Activated CD8-positive, alpha-beta memory T cell treated with anti-CD3 and anti-CD28 coated beads, Interleukin-2, amount 10 ng/mL, durations not matched to agents 7 days and 5 days (primary cell): Measurements from ENCODE around the gene NSFL1C. TPM values are rescaled to one million over a fixed set of nuclear protein-coding genes. Genes with fewer than 3 reads are reported as not detected.

Experiments
- ATAC-seq: fragments of 150-1000 bp; cut with Tn5 transposase; one replicate; pipeline ENCODE4 v1.10.0; 2021; ENCODE audit warnings: moderate library complexity
- CTCF ChIA-PET: fragments of 350-600 bp; sonication (Branson Sonifier 250); formaldehyde crosslinking; loops from one replicate; lab custom pipeline; 2021; ENCODE audit warnings: antibody characterized with exemption; lab: Charles Lee
- DNase-seq: peaks from one replicate; pipeline ENCODE4 v3.0.0-alpha.2; 2020
- H3K27ac Mint-ChIP-seq: one replicate; pipeline ENCODE4 v1.8.0; 2021; ENCODE audit warnings: mild to moderate bottlenecking, mixed read lengths
- H3K27me3 Mint-ChIP-seq: one replicate; pipeline ENCODE4 v1.8.0; 2021; ENCODE audit warnings: mixed read lengths
- H3K36me3 Mint-ChIP-seq: one replicate; pipeline ENCODE4 v1.8.0; 2021; ENCODE audit warnings: mild to moderate bottlenecking, mixed read lengths
- H3K4me1 Mint-ChIP-seq: one replicate; pipeline ENCODE4 v1.8.0; 2021; ENCODE audit warnings: mixed read lengths
- H3K4me3 Mint-ChIP-seq: one replicate; pipeline ENCODE4 v1.8.0; 2021; ENCODE audit warnings: mild to moderate bottlenecking, moderate library complexity, mixed read lengths
- H3K9me3 Mint-ChIP-seq: one replicate; pipeline ENCODE4 v1.8.0; 2022; ENCODE audit warnings: low read depth, mixed read lengths
- total RNA-seq, 2 experiments: library from RNA; stranded (reverse); gene quantifications; one replicate each; pipeline ENCODE4 v1.2.3, GENCODE V29; 2021

Gene NSFL1C
- total RNA-seq, 2 experiments from 2014 or later = 55.6 to 65.0 TPM

- no peak overlapping the region for H3K27ac Mint-ChIP-seq
- H3K27me3 Mint-ChIP-seq = peaks cover 12% of the 10 kb centered on the region
- no peak overlapping the region for H3K4me3 Mint-ChIP-seq
- H3K9me3 Mint-ChIP-seq = no peaks in the 10 kb centered on the region
- CTCF ChIA-PET = interaction anchor here (2.0 kb wide), 1 partner anchor 302 kb away, joined by 6 read pairs; no protein-coding TSS in a partner anchor
- H3K4me1 Mint-ChIP-seq = no peaks in the 10 kb centered on the region
- H3K36me3 Mint-ChIP-seq = no peaks in the 10 kb centered on the region
- ATAC-seq (no peak), DNase-seq (no peak)
Measured at GRCh38 chr20:1474817-1475603, 8.4 kb upstream of the NSFL1C start.

- ATAC-seq (no peak), DNase-seq (no peak)
- Mint-ChIP-seq H3K4me1 (no peaks in the 10 kb centered on the region), H3K27me3 (peaks cover 11% of the 10 kb centered on the region), H3K36me3 (no peaks in the 10 kb centered on the region), H3K27ac (no peak overlapping the region), H3K9me3 (no peaks in the 10 kb centered on the region), H3K4me3 (no peak overlapping the region)
- CTCF ChIA-PET = interaction anchor here (1.3 to 2.0 kb wide), 2 partner anchors 29 to 303 kb away, joined by 4 to 6 read pairs; no protein-coding TSS in a partner anchor
Measured at GRCh38 chr20:1474325-1474724, 7.7 kb upstream of the NSFL1C start.

DNA sequence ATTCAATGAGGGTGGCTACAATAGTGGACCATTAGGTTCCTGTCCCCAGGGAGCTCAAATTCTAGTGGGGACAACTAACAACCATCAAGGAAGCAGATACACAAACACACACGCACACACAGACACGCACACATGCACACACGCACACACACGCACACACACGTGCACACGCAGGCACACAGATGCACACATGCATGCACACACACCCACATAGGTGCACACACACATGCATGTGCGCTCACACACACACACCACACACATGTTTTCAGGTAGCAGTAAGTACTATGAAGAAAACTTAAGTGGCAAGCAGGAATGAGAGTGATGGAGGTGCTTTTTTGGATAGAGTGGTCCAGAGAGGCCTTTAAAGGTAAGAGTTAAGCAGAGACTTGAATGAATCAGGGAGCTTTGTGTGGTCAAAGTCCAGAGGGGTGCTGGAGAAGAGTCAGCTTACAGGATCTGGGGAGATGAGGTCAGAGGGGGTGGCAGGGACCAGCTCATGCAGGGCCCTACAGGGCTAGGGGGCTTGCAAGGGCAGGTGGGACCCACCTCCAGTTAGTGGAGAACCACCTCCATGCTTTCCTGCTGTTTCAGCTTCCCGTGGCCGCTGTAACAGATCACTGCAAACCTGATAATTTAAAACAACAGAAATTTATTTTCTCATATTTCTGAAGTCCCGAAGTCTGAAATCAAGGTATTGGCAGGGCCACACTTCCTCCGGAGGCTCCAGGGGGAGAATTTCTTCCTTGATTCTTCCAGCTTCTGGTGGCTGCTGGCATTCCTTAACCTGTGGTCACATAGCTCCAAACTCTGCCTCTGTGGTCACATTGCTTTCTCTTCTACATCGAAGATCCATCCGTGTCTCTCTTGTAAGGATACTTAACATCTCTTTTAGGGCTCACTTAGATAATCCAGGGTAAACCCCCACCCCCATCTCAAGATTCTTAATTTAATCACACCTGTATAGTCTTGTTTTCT lies 6.9 kb upstream of the NSFL1C start:
- no peak overlapping the region for H3K27ac Mint-ChIP-seq
- no peaks in the 10 kb centered on the region for H3K4me1 Mint-ChIP-seq
- no peaks in the 10 kb centered on the region for H3K9me3 Mint-ChIP-seq
- H3K27me3 Mint-ChIP-seq = peaks cover 12% of the 10 kb centered on the region
- ATAC-seq (no peak), DNase-seq (no peak)
- H3K36me3 Mint-ChIP-seq = no peaks in the 10 kb centered on the region
- CTCF ChIA-PET = interaction anchor here (1.3 to 2.0 kb wide), 3 partner anchors 30 to 328 kb away, joined by 3 to 6 read pairs (median 4); no protein-coding TSS in a partner anchor
- no peak overlapping the region for H3K4me3 Mint-ChIP-seq

GRCh38 chr20:1472556-1473245 lies 6.1 kb upstream of the NSFL1C start:
- ATAC-seq = no peak
- peaks cover 16% of the 10 kb centered on the region for H3K27me3 Mint-ChIP-seq
- CTCF ChIA-PET = interaction anchor here (1.3 kb wide), 2 partner anchors 31 to 329 kb away, joined by 3 to 4 read pairs; no protein-coding TSS in a partner anchor

DNA sequence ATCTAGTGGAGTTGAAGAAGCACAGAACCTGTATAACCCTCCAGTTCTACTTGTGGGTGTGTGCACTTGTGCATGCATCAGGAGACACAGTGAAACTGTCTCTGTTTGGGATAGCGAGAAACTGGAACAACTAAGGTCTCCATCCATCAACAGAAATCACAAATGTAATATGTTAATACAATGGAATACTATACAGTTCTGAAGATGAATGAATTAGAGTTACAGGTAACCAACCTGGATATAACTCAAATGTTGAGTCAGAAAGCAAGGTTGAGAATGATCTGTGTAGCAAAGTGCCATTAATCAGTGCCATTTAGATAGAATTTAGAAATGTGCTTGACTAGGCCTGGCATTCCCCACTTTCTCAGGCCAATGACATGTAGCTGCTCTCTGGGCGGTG lies 4.6 kb upstream of the NSFL1C start:
- CTCF ChIA-PET = interaction anchor here (1.2 kb wide), 1 partner anchor 17 kb away, joined by 3 read pairs; no protein-coding TSS in a partner anchor
- DNase-seq (peak; percentile 2), ATAC-seq (no peak)
- Mint-ChIP-seq H3K4me1 (peaks cover 9% of the 10 kb centered on the region), H3K36me3 (no peaks in the 10 kb centered on the region), H3K27ac (no peak overlapping the region), H3K4me3 (no peak overlapping the region), H3K9me3 (no peaks in the 10 kb centered on the region), H3K27me3 (peaks cover 19% of the 10 kb centered on the region)

More at GRCh38 chr20:1472556-1473245, 6.1 kb upstream of the NSFL1C start:
- H3K4me3 Mint-ChIP-seq = no peak overlapping the region
- no peaks in the 10 kb centered on the region for H3K36me3 Mint-ChIP-seq
- no peak overlapping the region for H3K27ac Mint-ChIP-seq
- peaks cover under 1% of the 10 kb centered on the region for H3K4me1 Mint-ChIP-seq
- no peak for DNase-seq
- no peaks in the 10 kb centered on the region for H3K9me3 Mint-ChIP-seq

DNA sequence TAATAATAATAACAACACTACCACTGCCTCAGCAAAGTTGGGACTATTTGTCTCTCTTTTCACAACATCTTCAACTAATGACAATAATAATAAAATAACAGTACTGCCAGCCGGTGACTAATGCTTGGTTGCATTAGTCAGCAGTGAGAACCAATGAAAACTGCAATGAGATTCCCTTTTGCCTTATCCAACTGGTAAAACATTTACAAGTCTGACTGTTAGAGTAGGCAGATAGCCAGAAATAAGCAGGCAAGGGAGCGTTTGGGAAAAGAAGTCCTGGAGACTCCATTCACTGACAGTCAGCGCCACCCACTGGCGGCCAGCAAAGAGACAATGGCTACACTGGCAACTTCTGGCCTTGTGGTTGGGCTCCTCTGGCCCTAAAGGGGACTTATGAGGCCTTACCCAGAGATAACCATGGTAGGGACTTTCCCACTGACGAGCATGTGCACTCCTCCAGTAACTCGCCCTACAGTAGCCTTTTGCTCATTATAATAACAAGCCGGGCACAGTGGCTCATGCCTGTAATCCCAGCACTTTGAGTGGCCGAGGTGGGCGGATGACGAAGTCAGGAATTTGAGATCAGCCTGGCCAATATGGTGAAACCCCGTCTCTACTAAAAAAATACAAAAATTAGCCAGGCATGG lies 3.4 kb upstream of the NSFL1C start:
- H3K27me3 Mint-ChIP-seq = peaks cover 19% of the 10 kb centered on the region
- H3K27ac Mint-ChIP-seq = no peak overlapping the region
- ATAC-seq = no peak
- peaks cover 19% of the 10 kb centered on the region for H3K4me1 Mint-ChIP-seq
- H3K9me3 Mint-ChIP-seq = no peaks in the 10 kb centered on the region
- DNase-seq = peak; percentile 47
- CTCF ChIA-PET = interaction anchor here (0.7 to 5.2 kb wide), 2 partner anchors 11 to 33 kb away, joined by 3 to 21 read pairs; no protein-coding TSS in a partner anchor
- no peak overlapping the region for H3K4me3 Mint-ChIP-seq
- peaks cover 2% of the 10 kb centered on the region for H3K36me3 Mint-ChIP-seq

DNA sequence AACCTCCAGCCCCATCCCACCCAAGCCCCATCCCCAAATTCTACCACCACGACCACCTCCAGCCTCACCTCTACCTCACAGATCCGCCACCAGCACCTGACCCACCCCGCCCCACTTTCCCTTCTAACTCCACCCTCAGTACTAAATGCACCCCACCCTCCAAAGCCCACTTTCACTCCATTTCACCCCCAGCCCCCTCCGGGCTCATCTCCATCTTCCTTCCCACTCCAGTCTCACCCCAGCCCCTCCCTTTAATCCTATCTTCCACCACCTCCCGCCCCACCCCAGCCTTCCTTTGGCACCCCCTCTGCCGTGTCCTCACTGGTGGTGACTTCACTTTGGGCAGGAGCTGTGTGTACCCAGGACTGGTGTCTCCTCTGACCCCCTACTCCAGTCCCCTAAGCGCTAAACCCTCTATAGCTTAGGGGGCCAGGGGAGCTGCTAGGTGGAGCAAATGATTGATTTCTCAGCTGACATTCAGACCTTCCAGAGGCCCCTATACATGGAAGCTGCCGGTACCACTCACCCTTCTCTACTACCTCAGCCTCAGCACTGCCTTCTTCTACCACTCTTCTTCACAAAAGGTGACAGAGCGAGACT lies 2.8 kb upstream of the NSFL1C start:
- CTCF ChIA-PET = interaction anchor here (0.7 to 5.2 kb wide), 3 partner anchors 11 to 34 kb away, joined by 3 to 21 read pairs (median 4); no protein-coding TSS in a partner anchor
- DNase-seq = peak; percentile 30
- H3K27me3 Mint-ChIP-seq = peaks cover 19% of the 10 kb centered on the region
- no peak overlapping the region for H3K27ac Mint-ChIP-seq
- no peak for ATAC-seq
- H3K4me3 Mint-ChIP-seq = no peak overlapping the region
- H3K9me3 Mint-ChIP-seq = no peaks in the 10 kb centered on the region
- H3K4me1 Mint-ChIP-seq = peaks cover 25% of the 10 kb centered on the region
- H3K36me3 Mint-ChIP-seq = peaks cover 2% of the 10 kb centered on the region

DNA sequence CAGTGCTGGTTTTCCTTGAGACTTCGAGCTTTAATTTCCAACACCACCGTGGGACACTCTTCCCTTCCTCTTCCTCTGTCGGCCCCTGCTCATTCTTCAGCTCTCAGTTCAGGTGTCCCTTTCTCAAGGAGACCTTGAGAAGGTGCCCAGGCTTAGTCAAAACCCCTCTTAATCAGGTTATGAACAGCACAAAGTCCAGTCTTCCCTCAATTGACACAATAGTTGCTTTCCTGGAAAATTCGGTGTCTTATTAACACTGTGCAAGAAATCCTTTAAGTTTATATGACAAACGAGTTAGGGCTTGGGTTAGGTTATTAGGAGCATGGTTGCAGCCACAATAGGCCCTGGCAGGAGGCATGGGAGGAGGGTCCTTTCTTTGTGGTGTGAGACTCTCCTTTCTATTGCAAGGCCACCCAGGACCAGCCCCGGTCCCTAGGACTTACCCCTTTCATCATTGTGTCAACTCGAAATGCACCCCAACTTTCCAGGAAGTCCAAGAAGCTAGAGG lies 1.5 kb upstream of the NSFL1C start:
- Mint-ChIP-seq H3K4me1 (peaks cover 37% of the 10 kb centered on the region), H3K27me3 (peaks cover 19% of the 10 kb centered on the region), H3K4me3 (no peak overlapping the region), H3K36me3 (peaks cover 2% of the 10 kb centered on the region), H3K27ac (no peak overlapping the region), H3K9me3 (no peaks in the 10 kb centered on the region)
- ATAC-seq = no peak
- CTCF ChIA-PET = interaction anchor here (1.3 to 5.2 kb wide), 17 partner anchors 9 to 313 kb away, joined by 3 to 24 read pairs (median 4); partner anchors contain the start of gene FKBP1A
- peak; percentile 31 for DNase-seq

- peaks cover 16% of the 10 kb centered on the region for H3K27me3 Mint-ChIP-seq
- H3K9me3 Mint-ChIP-seq = no peaks in the 10 kb centered on the region
- ATAC-seq (no peak), DNase-seq (peak; percentile 41)
- H3K27ac Mint-ChIP-seq = peak overlapping the region; percentile 37
- H3K36me3 Mint-ChIP-seq = peaks cover 4% of the 10 kb centered on the region
- CTCF ChIA-PET = interaction anchor here (0.5 to 5.2 kb wide), 29 partner anchors 9 to 1692 kb away, joined by 3 to 24 read pairs (median 4); partner anchors contain the start of genes FASTKD5, FKBP1A, SNPH and UBOX5
- H3K4me1 Mint-ChIP-seq = peaks cover 39% of the 10 kb centered on the region
- H3K4me3 Mint-ChIP-seq = peak overlapping the region; percentile 79
Measured at GRCh38 chr20:1467355-1468116, 887 bp upstream of the NSFL1C start.

DNA sequence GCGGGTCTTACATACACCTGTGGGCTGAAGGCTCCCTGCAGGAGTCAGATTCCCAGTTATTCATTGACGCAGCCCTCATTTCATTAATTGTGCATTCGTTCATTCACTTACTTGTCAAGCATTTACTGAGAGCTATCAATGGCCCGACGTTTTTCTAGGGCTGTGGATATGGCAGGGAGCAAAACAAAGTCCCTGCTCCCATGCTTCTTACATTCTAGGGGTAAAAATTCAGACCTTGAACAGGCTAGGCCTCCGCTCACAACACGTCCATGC lies 369 bp upstream of the NSFL1C start:
- Mint-ChIP-seq H3K9me3 (no peaks in the 10 kb centered on the region), H3K27ac (no peak overlapping the region), H3K27me3 (peaks cover 16% of the 10 kb centered on the region), H3K36me3 (peaks cover 6% of the 10 kb centered on the region), H3K4me1 (peaks cover 39% of the 10 kb centered on the region), H3K4me3 (peak overlapping the region; percentile 79)
- CTCF ChIA-PET = interaction anchor here (0.6 to 5.2 kb wide), 25 partner anchors 8 to 1693 kb away, joined by 3 to 24 read pairs (median 4); partner anchors contain the start of genes FASTKD5, FKBP1A, SNPH and UBOX5
- DNase-seq (no peak), ATAC-seq (no peak)
